EL (cell line): Measurements from ENCODE around the gene GPN2.
"Not testable (repeated sequence)": the region's sequence is repeated elsewhere in the genome, so short reads cannot be mapped to it uniquely, and the experiment has no call there.

ENCODE experiments used
- DNase-seq: peaks from one replicate; pipeline ENCODE4 v3.0.0-alpha.2; 2016

Gene GPN2

GRCh38 chr1:26856604-26857469 lies 33.2 kb downstream of the GPN2 start:
- no peak for DNase-seq

GRCh38 chr1:26856181-26856580 lies 33.9 kb downstream of the GPN2 start:
- DNase-seq, result no peak

- DNase-seq, result no peak
Measured at GRCh38 chr1:26855636-26856035, 34.4 kb downstream of the GPN2 start.

GRCh38 chr1:26854906-26855305 lies 35.2 kb downstream of the GPN2 start:
- DNase-seq, result no peak

- no peak for DNase-seq
Measured at GRCh38 chr1:26853600-26853999, 36.5 kb downstream of the GPN2 start.

- peak; percentile 86 for DNase-seq
Measured at GRCh38 chr1:26853156-26853555, 36.9 kb downstream of the GPN2 start.

- DNase-seq, result no peak
Measured at GRCh38 chr1:26852701-26853100, 37.4 kb downstream of the GPN2 start.

- DNase-seq, result no peak
Measured at GRCh38 chr1:26851106-26851684, 38.9 kb downstream of the GPN2 start.

- peak; percentile 92 for DNase-seq
Measured at GRCh38 chr1:26848941-26849774, 40.9 kb downstream of the GPN2 start.

- DNase-seq, result no peak
Measured at GRCh38 chr1:26848499-26848898, 41.6 kb downstream of the GPN2 start.

- not testable (repeated sequence) for DNase-seq
Measured at GRCh38 chr1:26847826-26848225, 42.3 kb downstream of the GPN2 start.

GRCh38 chr1:26844424-26845196 lies 45.5 kb downstream of the GPN2 start:
- DNase-seq, result no peak

GRCh38 chr1:26839779-26840178 lies 50.3 kb downstream of the GPN2 start:
- DNase-seq, result no peak

- DNase-seq, result no peak
Measured at GRCh38 chr1:26839339-26839722, 50.8 kb downstream of the GPN2 start.

- DNase-seq, result no peak
Measured at GRCh38 chr1:26838474-26839338, 51.4 kb downstream of the GPN2 start.

- not testable (repeated sequence) for DNase-seq
Measured at GRCh38 chr1:26837665-26838064, 52.4 kb downstream of the GPN2 start.

GRCh38 chr1:26833432-26834405 lies 56.4 kb downstream of the GPN2 start:
- DNase-seq, result no peak

GRCh38 chr1:26832249-26832960 lies 57.7 kb downstream of the GPN2 start:
- DNase-seq, result no peak

GRCh38 chr1:26831546-26832248 lies 58.4 kb downstream of the GPN2 start:
- no peak for DNase-seq
